Stimulated activated CD8-positive, alpha-beta memory T cell treated with anti-CD3 and anti-CD28 coated beads, Interleukin-7, amount 100 ng/mL, for 1 hour (primary cell): Measurements from ENCODE around the gene HS3ST2.
"Not testable (repeated sequence)": the region's sequence is repeated elsewhere in the genome, so short reads cannot be mapped to it uniquely, and the experiment has no call there.

Experiments
- DNase-seq, 2 donors: peaks; one replicate each; pipeline ENCODE4 v3.0.0-alpha.2; 2020; ENCODE audit warnings: low read depth in 2 of 2

HS3ST2 gene

DNA sequence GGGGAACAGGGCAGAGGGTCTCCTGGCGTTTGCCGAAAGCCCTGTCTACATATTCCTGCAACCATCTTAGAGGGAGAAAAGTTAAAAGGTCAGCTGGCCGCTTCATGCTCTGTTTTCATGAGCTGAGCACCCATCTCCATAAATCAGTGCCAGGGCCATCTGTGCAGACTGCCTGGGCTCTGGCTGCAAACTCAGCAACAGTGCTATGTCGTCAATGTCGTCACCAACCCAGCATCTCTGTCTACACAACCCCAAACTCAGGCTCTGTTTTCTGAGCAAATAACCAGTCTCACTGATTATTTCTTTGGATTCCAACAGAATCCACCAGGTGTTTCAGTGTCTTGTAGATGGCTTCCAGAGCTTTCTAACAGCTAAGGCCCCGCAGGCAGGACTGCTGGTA, 65.0 kb downstream of the HS3ST2 start:
- DNase-seq = no peak

DNA sequence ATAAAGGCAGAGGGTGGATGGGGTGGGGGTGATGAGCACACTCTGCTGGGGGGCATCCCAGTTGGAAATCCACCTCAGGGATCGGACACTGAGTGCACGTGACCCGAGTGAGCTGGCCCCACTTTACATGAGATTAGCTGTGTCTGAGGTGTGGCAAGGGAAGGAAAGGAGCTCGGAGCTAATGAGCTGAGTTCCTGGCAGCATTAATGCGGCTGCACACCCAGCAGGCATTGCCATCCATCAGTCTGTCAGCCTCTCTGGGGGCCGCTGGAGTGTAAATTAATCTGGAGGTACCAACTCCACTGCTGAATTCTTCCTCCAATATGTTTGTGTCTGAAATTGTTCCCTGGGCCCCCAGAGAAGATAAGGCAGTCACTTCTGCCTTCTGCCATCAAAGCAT, 65.5 kb downstream of the HS3ST2 start:
- DNase-seq = no peak

DNA sequence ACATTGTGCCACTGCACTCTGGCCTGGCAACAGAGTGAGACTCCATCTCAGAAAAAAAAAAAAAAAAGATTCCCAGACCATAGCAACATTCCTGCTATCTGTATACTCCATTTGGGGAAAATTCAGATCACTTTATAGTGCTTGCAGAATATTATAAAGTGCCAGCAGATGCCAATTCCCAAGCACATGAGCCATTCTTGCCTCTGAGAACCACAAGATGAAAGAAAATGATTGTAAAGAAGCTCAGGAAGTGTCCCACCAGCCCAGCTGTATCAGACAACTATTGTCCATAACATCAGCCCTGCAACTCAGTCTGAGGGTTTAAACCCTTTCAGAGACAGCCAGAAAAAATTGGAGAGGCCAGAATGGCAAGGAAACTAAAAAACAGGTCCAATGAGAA, 69.0 kb downstream of the HS3ST2 start:
- DNase-seq = no peak

DNA sequence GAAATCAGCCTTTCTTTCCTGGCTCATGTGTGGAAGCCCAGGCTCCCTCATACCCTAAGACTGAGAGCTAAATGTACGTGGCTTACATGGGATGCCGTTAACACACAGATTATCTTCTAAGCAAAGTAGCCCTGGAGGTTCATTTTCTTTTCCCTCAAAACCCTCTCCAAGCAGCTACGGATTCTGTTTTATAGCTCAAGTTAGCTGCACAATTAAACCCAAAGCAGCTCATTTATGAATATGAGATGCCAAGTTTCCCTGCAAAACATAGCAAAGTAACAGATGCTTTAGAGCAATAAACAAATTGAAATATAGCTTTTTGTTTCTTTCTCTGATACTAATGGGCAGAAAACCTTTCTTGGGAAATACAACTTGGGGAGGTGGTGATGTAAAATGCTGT, 72.0 kb downstream of the HS3ST2 start:
- no peak for DNase-seq

DNA sequence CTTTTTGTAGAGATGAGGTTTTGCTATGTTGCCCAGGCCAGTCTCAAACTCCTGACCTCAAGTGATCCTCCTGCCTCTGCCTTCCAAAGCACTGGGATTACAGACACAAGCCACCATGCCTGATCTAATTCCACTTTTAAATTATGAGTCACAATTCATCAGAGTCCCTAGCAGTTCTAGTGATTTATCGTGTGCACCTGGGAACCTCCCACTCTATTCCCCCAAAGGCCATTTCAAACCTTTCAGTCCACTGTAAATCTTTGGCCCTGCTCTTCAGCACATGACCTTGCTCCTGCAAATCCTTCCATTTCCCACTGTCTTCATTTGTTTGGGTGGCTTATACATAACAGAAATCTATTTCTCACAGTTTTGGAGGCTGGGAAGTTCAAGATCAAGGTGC, 73.0 kb downstream of the HS3ST2 start:
- no peak for DNase-seq

DNA sequence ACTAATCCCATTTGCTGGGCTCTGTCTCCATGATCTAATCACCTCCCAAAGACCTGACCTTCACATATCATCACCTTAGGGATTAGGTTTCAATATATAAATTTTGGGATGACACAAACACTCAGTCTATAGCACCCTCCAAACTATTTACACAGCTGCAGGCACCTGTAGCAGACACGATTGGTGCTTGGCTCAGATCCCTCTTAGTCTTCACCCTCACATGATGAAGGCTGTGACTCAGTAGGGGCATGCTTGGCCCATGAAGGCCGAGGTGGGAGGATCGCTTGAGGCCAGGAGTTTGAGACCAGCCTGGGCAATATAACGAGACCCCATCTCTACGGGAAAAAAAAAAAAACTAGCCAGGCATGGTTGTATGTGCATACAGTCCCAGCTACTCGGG, 73.5 kb downstream of the HS3ST2 start:
- no peak for DNase-seq

DNA sequence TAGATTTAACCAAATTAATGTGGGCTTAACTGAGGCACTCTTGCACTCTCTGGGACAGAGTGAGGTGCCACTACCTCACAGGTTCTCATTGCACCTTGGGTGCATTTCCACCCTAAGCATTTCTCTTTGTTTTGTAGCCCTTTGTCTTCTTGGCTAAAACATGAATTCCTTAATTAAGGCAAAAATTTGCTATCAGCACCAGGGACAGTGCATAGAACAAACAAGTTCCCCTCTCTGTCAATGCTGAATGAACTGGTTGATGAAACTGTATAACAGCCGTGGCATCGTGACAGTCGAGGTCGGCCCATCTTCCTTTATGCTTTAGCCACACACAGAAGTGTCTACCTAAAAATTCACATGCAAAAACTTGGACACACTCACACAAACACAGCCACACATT, 74.8 kb downstream of the HS3ST2 start:
- no peak for DNase-seq

DNA sequence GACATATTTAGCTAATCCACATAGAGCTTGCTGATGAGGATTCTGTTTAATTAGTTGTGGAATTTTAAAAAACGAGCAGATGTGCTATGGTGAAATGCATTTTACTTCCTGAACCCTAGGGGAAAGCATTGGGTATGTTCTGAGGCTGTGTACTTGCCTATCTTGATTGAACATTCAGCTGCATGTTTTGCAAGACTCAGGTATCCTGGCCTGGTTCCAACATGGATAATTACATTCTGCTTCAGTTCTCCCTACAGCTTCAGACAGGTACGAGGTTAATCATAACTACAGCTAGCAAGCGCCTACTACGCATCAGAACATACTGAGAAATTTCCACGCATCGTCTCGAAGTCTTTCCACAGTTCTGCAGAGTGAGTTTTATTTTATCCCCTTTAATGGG, 77.0 kb downstream of the HS3ST2 start:
- DNase-seq = no peak

DNA sequence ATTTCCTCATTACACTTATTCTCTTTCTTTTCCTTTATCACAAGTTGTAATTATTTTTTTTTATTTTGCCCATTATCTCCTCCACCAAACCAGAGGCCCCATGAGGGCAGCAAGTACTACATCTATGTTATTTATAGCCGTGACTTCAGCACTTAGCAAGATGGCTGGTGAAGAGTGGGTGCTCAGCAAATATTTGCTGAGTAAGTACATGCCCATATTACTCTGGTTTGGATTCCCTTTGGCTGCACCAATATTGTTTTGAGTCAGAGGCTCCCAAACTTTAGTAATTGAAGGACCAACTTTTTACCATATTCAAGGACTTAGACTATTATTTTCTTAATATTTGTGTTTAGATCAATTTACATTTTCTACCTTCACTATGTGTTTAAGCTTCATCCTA, 83.2 kb downstream of the HS3ST2 start:
- no peak for DNase-seq

DNA sequence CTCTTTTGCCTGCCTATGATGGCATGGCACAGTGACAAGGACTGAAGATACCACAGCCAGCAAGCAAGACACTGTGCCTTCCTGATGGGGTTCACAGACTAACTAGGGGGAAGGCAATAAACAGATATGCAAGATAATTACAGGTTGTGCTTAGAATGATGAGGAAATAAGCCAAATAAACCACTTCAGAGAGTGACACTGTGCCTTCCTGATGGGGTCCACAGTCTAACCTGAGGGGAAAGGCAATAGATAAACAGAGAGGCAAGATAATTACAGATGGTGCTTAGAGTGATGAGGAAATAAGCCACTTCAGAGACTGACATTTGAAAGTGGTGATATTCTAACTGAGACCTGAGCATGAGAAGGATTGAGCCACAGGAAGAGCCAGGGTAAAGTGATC, 84.2 kb downstream of the HS3ST2 start:
- no peak for DNase-seq

DNA sequence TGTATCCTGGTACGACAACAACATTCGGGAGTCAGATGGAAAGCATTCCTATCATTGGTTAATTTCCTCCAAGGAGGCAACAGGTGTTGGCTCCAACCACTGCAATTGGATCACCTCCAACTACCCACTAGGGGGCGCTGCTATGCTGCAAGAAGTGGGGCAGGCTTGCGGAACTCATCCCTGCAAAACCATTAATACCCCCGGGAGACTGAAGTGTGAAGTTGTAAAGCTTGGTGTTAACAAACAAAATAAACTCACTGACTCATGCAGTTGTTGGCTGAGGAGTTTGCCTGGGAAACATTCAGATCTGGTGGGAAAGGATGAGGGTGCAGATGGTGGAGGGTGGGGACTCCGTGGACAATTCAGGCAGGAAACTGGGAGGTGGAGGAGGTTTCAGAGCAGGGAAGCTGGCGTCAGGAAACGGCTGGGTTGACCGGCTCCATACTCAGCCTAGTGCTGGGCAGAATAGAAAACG, 84.9 kb downstream of the HS3ST2 start:
- DNase-seq = peak in 1 of 2 donors; percentile 18

DNA sequence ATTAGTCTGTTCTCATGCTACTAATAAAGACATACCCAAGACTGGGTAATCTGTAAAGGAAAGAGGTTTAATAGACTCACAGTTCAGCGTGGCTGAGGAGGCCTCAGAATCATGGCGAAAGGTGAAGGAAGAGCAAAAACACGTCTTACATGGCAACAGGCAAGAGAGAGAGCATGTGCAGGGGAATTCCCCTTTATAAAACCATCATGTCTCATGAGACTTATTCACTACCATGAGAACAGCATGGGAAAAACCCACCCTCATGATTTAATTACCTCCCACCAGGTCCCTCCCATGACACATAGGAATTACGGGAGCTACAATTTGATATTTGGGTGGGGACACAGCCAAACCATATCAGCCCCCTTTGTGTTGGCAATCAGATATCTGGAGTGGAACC, 85.6 kb downstream of the HS3ST2 start:
- DNase-seq = not testable (repeated sequence)

DNA sequence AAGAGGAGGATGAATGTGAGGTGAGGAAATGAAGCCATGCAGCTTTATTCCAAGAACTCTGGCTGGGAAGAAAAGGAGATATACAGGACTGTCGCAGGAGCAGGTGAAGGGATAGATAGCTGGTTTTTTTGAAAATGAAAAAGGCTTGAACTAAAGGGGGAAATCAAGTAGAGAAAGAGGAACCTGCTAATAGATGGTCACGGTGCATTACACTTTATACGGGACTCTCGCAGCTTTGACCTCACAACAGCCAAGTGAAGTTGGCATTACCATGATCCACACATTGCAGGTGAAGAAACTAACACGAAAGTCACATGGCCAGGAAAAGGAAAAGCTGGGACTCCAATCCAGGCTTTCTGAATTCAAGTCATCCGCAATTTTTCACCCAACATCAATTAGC, 86.9 kb downstream of the HS3ST2 start:
- DNase-seq = no peak

DNA sequence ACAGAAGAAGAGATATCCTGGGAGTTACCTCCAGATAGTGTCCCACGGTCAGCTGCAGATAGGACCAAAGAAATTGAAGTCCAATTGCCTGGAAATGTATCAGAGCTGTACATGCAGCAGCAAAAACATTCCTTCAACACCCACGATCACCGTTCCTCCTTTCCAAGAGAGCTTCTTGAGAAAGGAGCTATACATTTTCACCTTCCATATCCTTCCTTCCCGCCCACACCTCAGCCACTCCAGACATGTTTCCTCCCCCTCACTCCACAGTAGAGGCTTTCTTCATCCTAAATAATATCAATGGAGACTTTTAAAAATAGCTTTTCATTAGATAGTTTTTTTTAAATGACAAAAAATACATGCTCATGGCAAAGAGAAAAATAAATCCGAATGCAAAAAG, 87.6 kb downstream of the HS3ST2 start:
- no peak for DNase-seq

DNA sequence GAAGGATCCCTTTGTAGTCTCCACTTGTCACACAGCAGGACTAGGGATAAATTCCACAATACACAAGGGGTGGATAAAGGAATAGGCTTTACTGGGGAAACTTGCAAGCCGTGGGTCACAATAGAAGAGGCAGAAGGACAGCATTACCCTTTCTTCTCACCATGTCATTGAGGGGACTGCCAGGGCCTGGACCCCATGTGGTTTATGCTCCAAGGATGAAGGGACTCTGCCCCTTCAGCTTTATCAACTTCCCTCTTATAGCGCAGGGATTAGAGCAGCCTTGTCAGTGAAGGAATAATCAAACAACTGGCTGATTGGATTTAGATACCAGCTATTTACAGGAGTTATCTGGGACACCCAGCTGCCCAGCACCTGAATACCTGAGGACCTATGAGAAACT, 89.8 kb downstream of the HS3ST2 start:
- DNase-seq = no peak

DNA sequence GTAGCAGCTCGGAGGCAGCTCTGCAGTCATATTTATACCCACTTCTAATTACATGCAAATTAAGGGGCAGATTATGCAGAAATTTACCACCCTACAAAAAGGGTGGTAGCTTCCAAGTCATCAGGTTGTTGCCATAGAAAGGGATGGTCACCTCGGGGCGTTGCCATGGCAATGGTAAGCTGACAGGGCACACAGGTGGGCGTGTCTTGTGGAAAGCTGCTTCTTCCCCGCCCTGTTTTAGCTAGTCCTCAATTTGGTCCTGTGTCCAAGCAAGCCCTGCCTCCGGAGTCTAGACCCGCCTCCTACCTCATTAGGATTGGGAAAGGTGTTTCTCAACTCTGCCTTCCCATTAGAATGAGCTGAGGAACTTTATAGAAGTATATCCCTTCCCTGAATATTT, 98.7 kb downstream of the HS3ST2 start:
- DNase-seq = no peak

DNA sequence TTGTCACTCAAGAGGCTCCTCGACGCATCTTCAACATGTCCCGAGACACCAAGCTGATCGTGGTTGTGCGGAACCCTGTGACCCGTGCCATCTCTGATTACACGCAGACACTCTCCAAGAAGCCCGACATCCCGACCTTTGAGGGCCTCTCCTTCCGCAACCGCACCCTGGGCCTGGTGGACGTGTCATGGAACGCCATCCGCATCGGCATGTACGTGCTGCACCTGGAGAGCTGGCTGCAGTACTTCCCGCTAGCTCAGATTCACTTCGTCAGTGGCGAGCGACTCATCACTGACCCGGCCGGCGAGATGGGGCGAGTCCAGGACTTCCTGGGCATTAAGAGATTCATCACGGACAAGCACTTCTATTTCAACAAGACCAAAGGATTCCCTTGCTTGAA, 101.0 kb downstream of the HS3ST2 start:
- DNase-seq = no peak

DNA sequence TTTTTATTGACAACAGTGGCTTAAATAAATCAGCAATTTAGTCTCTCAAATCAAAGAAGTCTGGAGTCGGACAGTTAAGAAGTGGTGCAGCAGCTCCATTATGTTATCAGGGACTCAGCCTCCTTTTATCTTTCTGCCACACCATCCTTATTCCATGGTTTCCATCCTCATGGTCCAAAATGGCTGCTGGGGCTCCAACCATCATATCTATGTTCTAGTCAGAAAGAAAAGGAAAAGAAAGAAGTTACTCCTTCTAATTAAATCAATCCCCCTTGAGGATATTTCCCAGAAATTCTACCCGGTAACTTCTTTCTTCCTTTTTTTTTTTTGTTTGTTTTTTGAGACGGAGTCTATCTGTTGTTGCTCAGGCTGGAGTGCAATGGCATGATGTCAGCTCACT, 109.5 kb downstream of the HS3ST2 start:
- DNase-seq = no peak

DNA sequence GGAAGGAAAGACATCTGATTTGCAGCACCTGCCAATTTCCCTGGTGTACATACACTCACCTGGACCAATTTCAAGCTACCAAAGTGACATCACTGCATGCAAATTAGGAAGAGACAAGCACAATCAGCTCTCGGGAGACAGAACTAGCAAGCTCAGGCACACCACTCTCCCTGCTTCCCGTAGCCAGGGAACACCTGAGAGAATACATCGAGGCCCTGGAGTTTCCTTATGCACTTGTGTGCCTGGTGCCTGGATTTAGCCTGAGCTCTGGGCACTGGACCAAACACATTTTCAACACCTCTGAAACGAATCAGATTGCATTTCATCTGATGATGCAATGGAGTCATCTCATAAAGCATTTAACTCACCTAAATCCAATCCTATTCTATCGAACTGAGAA, 110.5 kb downstream of the HS3ST2 start:
- no peak for DNase-seq

DNA sequence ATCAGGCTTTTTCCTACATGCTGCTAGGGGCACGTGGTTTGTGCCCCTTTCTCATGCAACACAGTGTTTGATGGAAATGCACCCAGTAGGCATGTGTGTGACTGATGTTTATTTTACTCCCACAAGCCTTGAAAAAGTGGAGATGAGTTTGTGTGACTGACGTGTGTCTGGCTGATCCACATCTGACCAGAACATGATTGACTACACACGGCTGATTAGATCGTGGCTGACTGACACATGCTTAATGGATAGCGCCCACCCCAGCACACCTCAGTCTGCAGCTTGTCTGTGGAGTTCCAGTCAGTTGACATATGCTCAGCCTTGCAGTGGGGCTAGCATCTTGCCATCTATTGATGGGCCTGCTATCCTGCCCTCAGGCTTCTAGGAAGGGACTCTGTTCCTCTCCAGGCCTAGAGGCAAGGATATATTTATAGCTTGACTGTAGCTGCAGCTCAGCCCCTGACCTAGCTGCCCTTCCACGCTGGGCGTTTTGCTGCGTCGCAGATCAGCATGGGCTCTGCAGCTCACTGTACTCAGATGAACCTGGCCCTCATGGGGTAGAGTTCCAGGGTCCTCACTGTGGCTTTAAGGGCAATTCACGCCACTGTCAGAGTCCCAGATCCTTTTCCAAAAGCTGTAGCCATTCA, 112.3 kb downstream of the HS3ST2 start:
- DNase-seq = no peak

DNA sequence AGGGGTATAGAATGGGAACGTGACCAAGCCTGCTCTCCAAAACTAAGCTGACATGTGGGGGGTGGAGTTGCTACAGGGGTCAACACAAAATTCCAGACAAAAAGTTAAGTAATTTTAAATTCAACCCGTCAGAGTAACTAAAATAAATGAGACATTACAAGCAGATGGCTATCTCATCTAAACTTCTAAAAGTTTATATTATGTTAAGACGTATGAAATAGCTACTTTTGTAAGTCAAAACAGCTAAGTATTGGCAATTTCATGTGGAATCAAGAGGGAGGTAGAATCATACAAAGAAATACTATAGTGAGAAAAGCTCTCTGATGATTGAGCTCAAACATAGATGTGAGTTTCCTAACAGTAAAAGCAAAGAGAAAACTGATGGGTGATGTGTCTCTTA, 113.3 kb downstream of the HS3ST2 start:
- DNase-seq = no peak

DNA sequence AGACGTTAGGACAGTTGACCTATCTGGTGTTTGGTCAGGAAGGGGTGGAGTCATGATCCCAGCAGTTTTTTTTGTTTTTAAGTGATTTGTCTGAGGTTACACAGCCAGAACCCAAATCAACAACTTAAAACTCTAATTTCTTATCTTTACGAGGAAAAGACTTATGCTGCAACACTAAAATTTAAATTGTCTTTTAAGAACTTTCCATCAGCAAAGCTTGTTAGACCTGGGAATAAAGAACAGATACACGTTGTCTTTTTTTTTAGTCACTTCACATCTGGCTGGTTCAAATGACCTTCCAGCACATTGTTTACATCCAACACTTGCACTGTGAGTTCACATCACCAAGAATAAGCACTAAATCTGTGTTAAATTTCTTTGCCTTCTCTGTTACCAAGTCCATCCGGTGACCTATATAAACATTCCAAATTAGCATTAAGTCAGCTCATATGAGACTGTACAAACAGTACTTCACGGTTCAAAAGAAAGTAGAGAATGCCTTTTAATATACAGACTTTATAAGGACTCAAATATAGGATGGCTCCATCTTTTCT, 115.0 kb downstream of the HS3ST2 start:
- DNase-seq = no peak

DNA sequence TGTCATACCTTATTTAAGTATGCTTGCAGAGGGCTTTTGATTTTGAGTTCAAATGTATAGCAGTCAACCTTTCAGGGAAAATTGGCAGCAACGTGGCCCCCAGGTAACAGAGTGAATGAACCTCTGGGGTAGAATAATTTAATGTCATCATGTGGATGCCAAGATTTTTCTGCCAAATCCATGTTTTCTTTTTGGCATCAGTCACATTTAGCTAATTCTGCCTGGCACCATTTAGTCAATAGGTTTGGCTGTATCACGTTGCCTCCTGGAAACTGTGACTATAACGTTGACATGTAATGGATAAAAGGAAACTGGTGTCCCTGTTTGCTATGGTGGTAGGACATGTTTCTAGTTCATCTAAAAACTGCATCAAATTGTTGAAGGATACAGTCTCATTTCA, 115.5 kb downstream of the HS3ST2 start:
- DNase-seq = no peak
